Activated CD4-positive, alpha-beta T cell treated with anti-CD3 and anti-CD28 coated beads, Interleukin-2, amount 10 ng/mL, durations not matched to agents 7 days and 5 days (primary cell): ENCODE data around the gene RNF181. TPM values are rescaled to one million over a fixed set of nuclear protein-coding genes. Genes with fewer than 3 reads are reported as not detected.

Experiments
- CTCF ChIA-PET: fragments of 350-600 bp; sonication (Branson Sonifier 250); formaldehyde crosslinking; loops from one replicate; lab custom pipeline; 2021; ENCODE audit warnings: antibody characterized with exemption; lab: Charles Lee
- POLR2A ChIA-PET: fragments of 350-600 bp; sonication (Branson Sonifier 250); formaldehyde crosslinking; loops from one replicate; lab custom pipeline; 2021; ENCODE audit warnings: antibody characterized with exemption; lab: Charles Lee
- DNase-seq: peaks from one replicate; pipeline ENCODE4 v3.0.0-alpha.2; 2020
- H3K27ac Mint-ChIP-seq: one replicate; pipeline ENCODE4 v1.8.0; 2021; ENCODE audit warnings: mild to moderate bottlenecking, moderate library complexity, mixed read lengths
- H3K27me3 Mint-ChIP-seq: one replicate; pipeline ENCODE4 v1.8.0; 2021; ENCODE audit warnings: mixed read lengths
- H3K36me3 Mint-ChIP-seq: one replicate; pipeline ENCODE4 v1.8.0; 2021; ENCODE audit warnings: low read depth, mixed read lengths
- H3K4me1 Mint-ChIP-seq: one replicate; pipeline ENCODE4 v1.8.0; 2021; ENCODE audit warnings: mixed read lengths
- H3K4me3 Mint-ChIP-seq: one replicate; pipeline ENCODE4 v1.8.0; 2021; ENCODE audit warnings: mild to moderate bottlenecking, moderate library complexity, mixed read lengths
- H3K9me3 Mint-ChIP-seq: one replicate; pipeline ENCODE4 v1.8.0; 2021; ENCODE audit warnings: mixed read lengths
- total RNA-seq, 2 experiments: library from RNA; stranded (reverse); gene quantifications; one replicate each; pipeline ENCODE4 v1.2.3, GENCODE V29; 2021

RNF181 gene
- total RNA-seq, 2 experiments from 2014 or later = 89.7 to 106 TPM

- H3K4me1 Mint-ChIP-seq = peaks cover 20% of the 10 kb centered on the region
Measured at GRCh38 chr2:85642725-85643124, 47.2 kb downstream of the RNF181 start.

GRCh38 chr2:85644909-85645308, 49.4 kb downstream of the RNF181 start:
- ChIA-PET POLR2A (no interaction called here), CTCF (interaction anchor here (1.2 kb wide), 1 partner anchor 435 kb away, joined by 3 read pairs; no protein-coding TSS in a partner anchor)
- peaks cover 63% of the 10 kb centered on the region for H3K36me3 Mint-ChIP-seq
- DNase-seq = no peak
- H3K27me3 Mint-ChIP-seq = no peaks in the 10 kb centered on the region
- peaks cover 20% of the 10 kb centered on the region for H3K4me1 Mint-ChIP-seq
- H3K4me3 Mint-ChIP-seq = no peak overlapping the region
- H3K27ac Mint-ChIP-seq = no peak overlapping the region
- H3K9me3 Mint-ChIP-seq = no peaks in the 10 kb centered on the region

More at GRCh38 chr2:85642725-85643124, 47.2 kb downstream of the RNF181 start:
- Mint-ChIP-seq H3K4me3 (no peak overlapping the region), H3K36me3 (peaks cover 53% of the 10 kb centered on the region), H3K9me3 (no peaks in the 10 kb centered on the region), H3K27ac (peak overlapping the region; percentile 42), H3K27me3 (no peaks in the 10 kb centered on the region)
- DNase-seq = no peak
- ChIA-PET POLR2A (interaction anchor here (0.6 kb wide), 1 partner anchor 399 kb away, joined by 3 read pairs; no protein-coding TSS in a partner anchor), CTCF (interaction anchor here (0.8 to 1.3 kb wide), 2 partner anchors 19 to 22 kb away, joined by 3 to 7 read pairs; no protein-coding TSS in a partner anchor)

- Mint-ChIP-seq H3K27me3 (no peaks in the 10 kb centered on the region), H3K9me3 (no peaks in the 10 kb centered on the region), H3K4me3 (no peak overlapping the region), H3K4me1 (peaks cover 18% of the 10 kb centered on the region), H3K27ac (no peak overlapping the region), H3K36me3 (peaks cover 60% of the 10 kb centered on the region)
- CTCF ChIA-PET = interaction anchor here (1.6 kb wide), 1 partner anchor 11 kb away, joined by 3 read pairs; no protein-coding TSS in a partner anchor
- POLR2A ChIA-PET = no interaction called here
- no peak for DNase-seq
Measured at GRCh38 chr2:85646166-85646565, 50.6 kb downstream of the RNF181 start.

Other genes starting within 250 kb of the RNF181 start
- gene RETSAT, start 241.2 kb upstream of the RNF181 start, total RNA-seq = 10 to 100 TPM; 24.7 to 24.9 TPM
- gene ELMOD3, start 241.0 kb upstream of the RNF181 start, total RNA-seq = 10 to 100 TPM; 19.4 to 22.1 TPM
- gene CAPG, start 185.4 kb upstream of the RNF181 start, total RNA-seq = 100 to 1,000 TPM; 299 to 387 TPM
- under 1 TPM; 0.10 to 0.77 TPM for gene SH2D6, start 177.0 kb upstream of the RNF181 start, total RNA-seq
- 100 to 1,000 TPM; 263 to 269 TPM for gene MAT2A, start 56.6 kb upstream of the RNF181 start, total RNA-seq
- 10 to 100 TPM; 20.8 to 22.8 TPM for gene GGCX, start 34.3 kb upstream of the RNF181 start, total RNA-seq
- gene VAMP8, start 18.2 kb upstream of the RNF181 start, total RNA-seq = 100 to 1,000 TPM; 131 to 149 TPM
- 10 to 100 TPM; 61.5 to 67.4 TPM for gene VAMP5, start 11.3 kb upstream of the RNF181 start, total RNA-seq
- 1 to 10 TPM; 1.5 to 1.7 TPM for gene TMEM150A, start 7.0 kb downstream of the RNF181 start, total RNA-seq
- gene C2orf68, start 16.3 kb downstream of the RNF181 start, total RNA-seq = 10 to 100 TPM; 46.1 to 55.3 TPM
- gene USP39, start 20.4 kb downstream of the RNF181 start, total RNA-seq = 10 to 100 TPM; 71.9 to 77.0 TPM
- gene SFTPB, start 72.5 kb downstream of the RNF181 start, total RNA-seq = not detected
- 10 to 100 TPM; 72.9 to 75.5 TPM for gene GNLY, start 98.6 kb downstream of the RNF181 start, total RNA-seq
- gene ATOH8, start 158.2 kb downstream of the RNF181 start, total RNA-seq = under 1 TPM; 0.10 to 0.12 TPM